OCI-LY7 (cell line): ENCODE measurements around the gene CDKL5. TPM values are rescaled to one million over a fixed set of nuclear protein-coding genes. Genes with fewer than 3 reads are reported as not detected.

Source experiments
- BruUV-seq: library from RNA; stranded (reverse); fragments of 400-500 nt; replicated peaks from 2 replicates; lab custom pipeline; 2021; lab: Mats Ljungman, UMichigan
- CTCF ChIA-PET: fragments of 300-600 bp; sonication (Branson Sonifier 250); formaldehyde crosslinking; loops from one replicate; lab custom pipeline; 2022; ENCODE audit warnings: antibody characterized with exemption; ENCODE audit not compliant: unreplicated experiment; lab: Charles Lee
- POLR2A ChIA-PET: fragments of 300-600 bp; sonication (Branson Sonifier 250); formaldehyde crosslinking; loops from one replicate; lab custom pipeline; 2022; ENCODE audit warnings: antibody characterized with exemption; lab: Charles Lee
- DNase-seq: peaks from one replicate; pipeline ENCODE4 v3.0.0-alpha.2; 2015; ENCODE audit warnings: low spot score
- H2AFZ ChIP-seq: fragments of 200-600 bp; sonication (generic), shearing (Covaris generic); 2 replicates; pipeline ENCODE4 v1.6.1; 2014; ENCODE audit warnings: mild to moderate bottlenecking, antibody characterized with exemption, low read length, moderate library complexity
- H3K27ac ChIP-seq: fragments of 200-600 bp; sonication (generic); 2 replicates; pipeline ENCODE4 v1.5.1; 2014; ENCODE audit warnings: mixed run types, low read depth, mild to moderate bottlenecking, moderate library complexity, low read length, inconsistent platforms; ENCODE audit not compliant: poor library complexity, severe bottlenecking
- H3K36me3 ChIP-seq: fragments of 200-600 bp; sonication (generic); 2 replicates; pipeline ENCODE4 v1.6.1; 2014; ENCODE audit warnings: mild to moderate bottlenecking, antibody characterized with exemption, low read length, moderate library complexity, mixed read lengths; ENCODE audit not compliant: insufficient read depth
- H3K4me1 ChIP-seq: fragments of 200-600 bp; sonication (generic); 2 replicates; pipeline ENCODE4 v1.5.1; 2014; ENCODE audit warnings: mild to moderate bottlenecking, low read length; ENCODE audit not compliant: insufficient read depth, poor library complexity, severe bottlenecking
- H3K4me2 ChIP-seq: fragments of 200-600 bp; sonication (generic); 2 replicates; pipeline ENCODE4 v1.6.1; 2014; ENCODE audit warnings: mild to moderate bottlenecking, low read length
- H3K4me3 ChIP-seq: fragments of 200-600 bp; sonication (generic); 2 replicates; pipeline ENCODE4 v1.5.1; 2014; ENCODE audit warnings: mild to moderate bottlenecking, low read depth, low read length; ENCODE audit not compliant: poor library complexity, severe bottlenecking
- H3K79me2 ChIP-seq: fragments of 200-600 bp; sonication (generic); 2 replicates; pipeline ENCODE4 v1.6.1; 2016; ENCODE audit warnings: low read depth, mild to moderate bottlenecking, low read length, moderate library complexity, mixed read lengths; ENCODE audit not compliant: insufficient read depth
- H3K9me2 ChIP-seq: fragments of 200-600 bp; sonication (generic); 2 replicates; pipeline ENCODE4 v1.6.1; 2016; ENCODE audit warnings: mild to moderate bottlenecking, low read length, mixed read lengths; ENCODE audit not compliant: insufficient read depth
- H3K9me3 ChIP-seq: fragments of 200-600 bp; sonication (generic); 2 replicates; pipeline ENCODE4 v1.6.1; 2014; ENCODE audit warnings: mild to moderate bottlenecking, mixed run types, low read length, mixed read lengths
- H4K20me1 ChIP-seq: fragments of 200-600 bp; sonication (generic); 2 replicates; pipeline ENCODE4 v1.6.1; 2014; ENCODE audit warnings: mild to moderate bottlenecking, antibody characterized with exemption, low read length, moderate library complexity, mixed read lengths; ENCODE audit not compliant: insufficient read depth
- CTCF ChIP-seq: fragments of 200-600 bp; sonication (generic); conservative IDR thresholded peaks from 2 replicates; pipeline ENCODE4 v1.5.1; 2014; ENCODE audit warnings: mild to moderate bottlenecking, antibody characterized with exemption, low read length, moderate library complexity, mixed read lengths
- EZH2phosphoT487 ChIP-seq: fragments of 200-600 bp; sonication (generic); IDR thresholded peaks from 2 replicates; pipeline ENCODE4 v1.6.1; 2018; ENCODE audit warnings: low read depth, borderline replicate concordance, mild to moderate bottlenecking, mixed run types, antibody characterized with exemption, low read length, moderate library complexity, mixed read lengths
- intact Hi-C: fragments of 100-400 bp; cut with micrococcal nuclease; formaldehyde crosslinking; loops from one replicate; pipeline ENCODE4 v1.10.0; 2022; ENCODE audit not compliant: unreplicated experiment
- total RNA-seq, 2 experiments: library from RNA; depleted of rRNA in 1 of 2; stranded (reverse); fragments of >200 nt in 1 of 2; shearing (Covaris generic) in 1 of 2; gene quantifications; 2 replicates each; pipeline ENCODE4 v1.2.3, GENCODE V29; 2014 to 2022

CDKL5 gene
- total RNA-seq, 2 experiments from 2014 or later: 1.3 to 2.0 TPM

- POLR2A ChIA-PET: no interaction called here
- no peak overlapping the region for H3K4me3 ChIP-seq
- CTCF ChIA-PET: no interaction called here
- H3K79me2 ChIP-seq: no peaks in the 10 kb centered on the region
- no peaks in the 10 kb centered on the region for H3K9me2 ChIP-seq
- no peaks in the 10 kb centered on the region for H3K4me1 ChIP-seq
- intact Hi-C loops: no loop called here
- no peak overlapping the region for H3K27ac ChIP-seq
- H2AFZ ChIP-seq: no peak overlapping the region
- H4K20me1 ChIP-seq: no peaks in the 10 kb centered on the region
- no peaks in the 10 kb centered on the region for H3K36me3 ChIP-seq
- BruUV-seq: no TSS peak
- TF ChIP-seq CTCF (no peak), EZH2phosphoT487 (no peak)
- H3K4me2 ChIP-seq: no peak overlapping the region
- DNase-seq: no peak
- no peaks in the 10 kb centered on the region for H3K9me3 ChIP-seq
Measured at GRCh38 chrX:18643853-18644252, 218.4 kb downstream of the CDKL5 start.

- Histone ChIP-seq H2AFZ (no peak overlapping the region), H3K4me3 (no peak overlapping the region), H3K4me1 (no peaks in the 10 kb centered on the region), H4K20me1 (no peaks in the 10 kb centered on the region), H3K36me3 (no peaks in the 10 kb centered on the region), H3K27ac (no peak overlapping the region), H3K79me2 (no peaks in the 10 kb centered on the region), H3K9me3 (no peaks in the 10 kb centered on the region), H3K4me2 (no peak overlapping the region), H3K9me2 (no peaks in the 10 kb centered on the region)
- ChIA-PET POLR2A (no interaction called here), CTCF (no interaction called here)
- TF ChIP-seq EZH2phosphoT487 (no peak), CTCF (no peak)
- DNase-seq: no peak
- intact Hi-C loops: no loop called here
- no TSS peak for BruUV-seq
Measured at GRCh38 chrX:18647621-18648020, 222.2 kb downstream of the CDKL5 start.

GRCh38 chrX:18649498-18649951 is 224.1 kb downstream of the CDKL5 start:
- H3K4me3 ChIP-seq: no peak overlapping the region
- no peak overlapping the region for H3K4me2 ChIP-seq
- H2AFZ ChIP-seq: no peak overlapping the region
- no peaks in the 10 kb centered on the region for H3K36me3 ChIP-seq
- no peaks in the 10 kb centered on the region for H3K9me3 ChIP-seq
- no TSS peak for BruUV-seq
- intact Hi-C loops: no loop called here
- H4K20me1 ChIP-seq: no peaks in the 10 kb centered on the region
- no peaks in the 10 kb centered on the region for H3K79me2 ChIP-seq
- no peaks in the 10 kb centered on the region for H3K4me1 ChIP-seq
- DNase-seq: no peak
- TF ChIP-seq EZH2phosphoT487: no peak
- no peak for TF ChIP-seq CTCF
- H3K27ac ChIP-seq: no peak overlapping the region
- H3K9me2 ChIP-seq: no peaks in the 10 kb centered on the region
- ChIA-PET CTCF (no interaction called here), POLR2A (interaction anchor here (0.5 to 0.8 kb wide), 2 partner anchors 336 to 659 kb away, joined by 3 to 8 read pairs; no protein-coding TSS in a partner anchor)
